GM12891 (cell line): ENCODE results near the gene SPRED2.

Source experiments
- PAX5 ChIP-seq: IDR thresholded peaks from 2 replicates; pipeline ENCODE4 v1.6.1; 2011; ENCODE audit warnings: low read length, moderate library complexity, mild to moderate bottlenecking; ENCODE audit not compliant: insufficient read depth, severe bottlenecking
- POLR2A ChIP-seq: IDR thresholded peaks from 2 replicates; pipeline ENCODE4 v1.6.1; 2011; ENCODE audit warnings: low read depth, low read length, control low read depth
- POLR2AphosphoS5 ChIP-seq: IDR thresholded peaks from 2 replicates; pipeline ENCODE4 v1.6.1; 2011; ENCODE audit warnings: low read depth, low read length, control low read depth
- POU2F2 ChIP-seq: IDR thresholded peaks from 2 replicates; pipeline ENCODE4 v1.6.1; 2011; ENCODE audit warnings: low read depth, mild to moderate bottlenecking, control low read depth, low read length, moderate library complexity
- SPI1 ChIP-seq: IDR thresholded peaks from 2 replicates; pipeline ENCODE4 v1.6.1; 2011; ENCODE audit warnings: low read depth, low read length, control low read depth
- TAF1 ChIP-seq: IDR thresholded peaks from 2 replicates; pipeline ENCODE4 v1.6.1; 2011; ENCODE audit warnings: low read depth, low read length, control low read depth

- TF ChIP-seq POLR2AphosphoS5 (no peak), POLR2A (no peak), TAF1 (no peak), SPI1 (no peak), POU2F2 (no peak), PAX5 (no peak)
Measured at GRCh38 chr2:65380255-65380654, 52.1 kb downstream of the SPRED2 start.
